GM18870 (cell line): ENCODE measurements around the gene EXD2.

Source experiments
- ATAC-seq: cut with Tn5 transposase; IDR thresholded peaks from one replicate; pipeline ENCODE4 v1.9.1; 2021; ENCODE audit warnings: moderate library complexity; ENCODE audit not compliant: unreplicated experiment

Gene EXD2

GRCh38 chr14:69246331-69246730, 55.0 kb downstream of the EXD2 start:
- no peak for ATAC-seq

GRCh38 chr14:69247676-69248440, 56.6 kb downstream of the EXD2 start:
- no peak for ATAC-seq

- no peak for ATAC-seq
These were observed 58.3 kb downstream of the EXD2 start for GRCh38 chr14:69249603-69250002.

- no peak for ATAC-seq
These were observed 61.6 kb downstream of the EXD2 start for GRCh38 chr14:69252851-69253250.

- no peak for ATAC-seq
These were observed 67.8 kb downstream of the EXD2 start for GRCh38 chr14:69259168-69259526.

- ATAC-seq: no peak
These were observed 68.4 kb downstream of the EXD2 start, which contains the start of gene GALNT16 for GRCh38 chr14:69259527-69260189. TSS of gene GALNT16 (plus strand) at chr14:69260158. CDS start at chr14:69260291, 133 bp downstream.

- ATAC-seq: no peak
These were observed 69.0 kb downstream of the EXD2 start for GRCh38 chr14:69260190-69260860.

GRCh38 chr14:69260861-69261564, 69.7 kb downstream of the EXD2 start:
- no peak for ATAC-seq

GRCh38 chr14:69261761-69262331, 70.5 kb downstream of the EXD2 start:
- no peak for ATAC-seq

- no peak for ATAC-seq
These were observed 71.2 kb downstream of the EXD2 start for GRCh38 chr14:69262516-69262915.

GRCh38 chr14:69263364-69263763, 72.1 kb downstream of the EXD2 start:
- no peak for ATAC-seq

- no peak for ATAC-seq
These were observed 72.5 kb downstream of the EXD2 start for GRCh38 chr14:69263771-69264170.

GRCh38 chr14:69266572-69267345, 75.5 kb downstream of the EXD2 start:
- no peak for ATAC-seq

- ATAC-seq: no peak
These were observed 76.2 kb downstream of the EXD2 start for GRCh38 chr14:69267492-69267891.

- no peak for ATAC-seq
These were observed 76.9 kb downstream of the EXD2 start for GRCh38 chr14:69268223-69268622.

- no peak for ATAC-seq
These were observed 77.5 kb downstream of the EXD2 start for GRCh38 chr14:69268763-69269162.

- ATAC-seq: no peak
These were observed 78.1 kb downstream of the EXD2 start for GRCh38 chr14:69269381-69269780.

GRCh38 chr14:69270097-69270496, 78.8 kb downstream of the EXD2 start:
- no peak for ATAC-seq

- no peak for ATAC-seq
These were observed 79.8 kb downstream of the EXD2 start for GRCh38 chr14:69270795-69271708.
